Right lobe of liver (tissue), 4 donors: ENCODE measurements around the gene NLRC5.

Experiments
- POLR2A ChIP-seq: fragments of 450-650 bp; IDR thresholded peaks from one replicate; pipeline ENCODE4 v1.6.1; 2017; ENCODE audit warnings: antibody characterized with exemption, mild to moderate bottlenecking
- TF ChIP-seq, protein P1 (sequence below), 4 donors: fragments of 200-600 bp in 3 of 4; fragments of 450-650 bp in 1 of 4; IDR thresholded peaks; one replicate each; pipeline versions ENCODE4 v1.5.1 to v1.8.0; 2016 to 2022; ENCODE audit warnings: antibody characterized with exemption in 4 of 4, mild to moderate bottlenecking in 2 of 4
- donor health status: DM: no; HTN: no; CAD: no.
- donor health status: DM: no; HTN: no; CAD: no.
- donor health status: DM: no; HTN: yes; CAD: no.

DNA sequence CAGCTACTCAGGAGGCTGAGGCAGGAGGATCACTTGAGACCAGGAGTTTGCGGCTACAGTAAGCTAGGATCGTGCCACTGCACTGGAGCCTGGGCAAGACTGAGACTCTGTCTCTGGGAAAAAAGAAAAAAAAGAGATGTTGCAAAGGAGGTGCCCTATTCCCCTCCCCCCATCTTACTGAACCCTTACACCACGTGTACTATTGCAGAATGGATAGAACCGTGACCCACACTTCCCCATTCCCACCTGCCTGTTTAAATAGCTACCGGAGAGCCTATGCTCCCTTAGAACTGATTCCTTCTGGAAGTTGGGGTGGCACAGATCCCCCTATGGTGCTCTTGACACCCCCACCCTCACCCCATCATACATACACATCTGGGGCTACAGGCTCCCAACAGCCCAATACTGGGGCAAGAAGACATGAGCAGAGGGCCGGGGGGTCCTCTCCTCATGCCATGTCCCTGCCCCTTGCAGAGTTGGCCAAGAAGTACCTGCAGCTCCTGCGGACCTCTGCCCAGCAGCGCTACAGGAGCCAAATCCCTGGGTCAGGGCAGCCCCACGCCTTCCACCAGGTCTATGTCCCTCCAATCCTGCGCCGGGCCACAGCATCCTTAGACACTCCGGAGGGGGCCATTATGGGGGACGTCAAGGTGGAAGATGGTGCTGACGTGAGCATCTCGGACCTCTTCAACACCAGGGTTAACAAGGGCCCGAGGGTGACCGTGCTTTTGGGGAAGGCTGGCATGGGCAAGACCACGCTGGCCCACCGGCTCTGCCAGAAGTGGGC is 35.7 kb downstream of the NLRC5 start:
- no peak for TF ChIP-seq POLR2A
- TF ChIP-seq, protein P1, sequence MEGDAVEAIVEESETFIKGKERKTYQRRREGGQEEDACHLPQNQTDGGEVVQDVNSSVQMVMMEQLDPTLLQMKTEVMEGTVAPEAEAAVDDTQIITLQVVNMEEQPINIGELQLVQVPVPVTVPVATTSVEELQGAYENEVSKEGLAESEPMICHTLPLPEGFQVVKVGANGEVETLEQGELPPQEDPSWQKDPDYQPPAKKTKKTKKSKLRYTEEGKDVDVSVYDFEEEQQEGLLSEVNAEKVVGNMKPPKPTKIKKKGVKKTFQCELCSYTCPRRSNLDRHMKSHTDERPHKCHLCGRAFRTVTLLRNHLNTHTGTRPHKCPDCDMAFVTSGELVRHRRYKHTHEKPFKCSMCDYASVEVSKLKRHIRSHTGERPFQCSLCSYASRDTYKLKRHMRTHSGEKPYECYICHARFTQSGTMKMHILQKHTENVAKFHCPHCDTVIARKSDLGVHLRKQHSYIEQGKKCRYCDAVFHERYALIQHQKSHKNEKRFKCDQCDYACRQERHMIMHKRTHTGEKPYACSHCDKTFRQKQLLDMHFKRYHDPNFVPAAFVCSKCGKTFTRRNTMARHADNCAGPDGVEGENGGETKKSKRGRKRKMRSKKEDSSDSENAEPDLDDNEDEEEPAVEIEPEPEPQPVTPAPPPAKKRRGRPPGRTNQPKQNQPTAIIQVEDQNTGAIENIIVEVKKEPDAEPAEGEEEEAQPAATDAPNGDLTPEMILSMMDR (IDR thresholded peaks at IDR 0.05): no peak
